ENCODE data around the gene ACTA1.

The ACTA1 gene

GRCh38 chr1:229407206-229408026 is 26.5 kb downstream of the ACTA1 start:
- Histone ChIP-seq H4K8ac (ENCODE audit: low read depth, low read length) (no peak overlapping the region), H2BK120ac (ENCODE audit: low read depth, low read length) (no peak overlapping the region), H4K91ac (ENCODE audit: low read depth, low read length, poor library complexity) (no peak overlapping the region), H3K27me3 (ENCODE audit: control insufficient read depth in 3 of 3, insufficient read depth in 3 of 3, low read depth in 1 of 3, low read length in 3 of 3) (peaks cover 9 to 40% (median 38%) of the 10 kb centered on the region in 3 experiments), H2AK5ac (ENCODE audit: low read depth, low read length) (peak overlapping the region; percentile 67), H2BK12ac (ENCODE audit: low read length) (no peak overlapping the region), H3K4ac (ENCODE audit: low read length) (no peak overlapping the region), H3K4me3 (ENCODE audit: low read length in 2 of 2) (peak overlapping the region; percentile 25 to 76), H3K18ac (ENCODE audit: low read length) (peak overlapping the region; percentile 89), H3K36me3 (replicated peaks in 1 of 2; ENCODE audit: control insufficient read depth in 2 of 2, insufficient read depth in 2 of 2, low read length in 2 of 2) (no peaks in the 10 kb centered on the region), H3K79me1 (ENCODE audit: low read depth, low read length) (no peaks in the 10 kb centered on the region), H3K27ac (replicated peaks; ENCODE audit: low read length) (no peak overlapping the region), H3K4me1 (ENCODE audit: control insufficient read depth in 2 of 2, insufficient read depth in 1 of 2, low read depth in 1 of 2, low read length in 2 of 2) (peaks cover 16 to 19% of the 10 kb centered on the region in 2 donors), H3K9ac (ENCODE audit: low read depth, low read length, poor library complexity) (peak overlapping the region; percentile 61), H2BK5ac (ENCODE audit: low read length) (peak overlapping the region; percentile 4), H3K4me2 (ENCODE audit: insufficient read depth, low read length, poor library complexity, severe bottlenecking) (peak overlapping the region; percentile 72), H2BK15ac (ENCODE audit: low read length) (peak overlapping the region; percentile 52), H3K23ac (ENCODE audit: low read depth, low read length, poor library complexity) (peak overlapping the region; percentile 78), H3K14ac (ENCODE audit: low read length) (peak overlapping the region; percentile 97), H2AFZ (ENCODE audit: low read length) (peak overlapping the region; percentile 81), H3K9me3 (replicated peaks in 1 of 2; ENCODE audit: control insufficient read depth in 2 of 2, insufficient read depth in 1 of 2, low read depth in 1 of 2, low read length in 2 of 2) (no peaks in the 10 kb centered on the region)
- no peak for DNase-seq (ENCODE audit: low spot score)
- no CpG with 5 or more reads among the region's 68 CpGs for WGBS, 2 donors (ENCODE audit: extremely low coverage in 2 of 2, insufficient read length in 2 of 2, insufficient replicate concordance in 1 of 2)

GRCh38 chr1:229406798-229407197 is 27.1 kb downstream of the ACTA1 start:
- Histone ChIP-seq H3K14ac (ENCODE audit: low read length) (no peak overlapping the region), H4K91ac (ENCODE audit: low read depth, low read length, poor library complexity) (no peak overlapping the region), H3K23ac (ENCODE audit: low read depth, low read length, poor library complexity) (no peak overlapping the region), H3K4me3 (ENCODE audit: low read length in 2 of 2) (peak overlapping the region; percentile 25 to 76), H2BK5ac (ENCODE audit: low read length) (peak overlapping the region; percentile 4), H2BK12ac (ENCODE audit: low read length) (no peak overlapping the region), H2BK15ac (ENCODE audit: low read length) (no peak overlapping the region), H3K18ac (ENCODE audit: low read length) (peak overlapping the region; percentile 89), H2BK120ac (ENCODE audit: low read depth, low read length) (no peak overlapping the region), H4K8ac (ENCODE audit: low read depth, low read length) (no peak overlapping the region), H2AFZ (ENCODE audit: low read length) (peak overlapping the region; percentile 81), H3K36me3 (replicated peaks in 1 of 2; ENCODE audit: control insufficient read depth in 2 of 2, insufficient read depth in 2 of 2, low read length in 2 of 2) (no peaks in the 10 kb centered on the region), H3K27me3 (ENCODE audit: control insufficient read depth in 3 of 3, insufficient read depth in 3 of 3, low read depth in 1 of 3, low read length in 3 of 3) (peaks cover 9 to 40% (median 39%) of the 10 kb centered on the region in 3 experiments), H3K4me2 (ENCODE audit: insufficient read depth, low read length, poor library complexity, severe bottlenecking) (peak overlapping the region; percentile 72), H3K27ac (replicated peaks; ENCODE audit: low read length) (no peak overlapping the region), H3K4ac (ENCODE audit: low read length) (no peak overlapping the region), H3K9ac (ENCODE audit: low read depth, low read length, poor library complexity) (no peak overlapping the region), H3K9me3 (replicated peaks in 1 of 2; ENCODE audit: control insufficient read depth in 2 of 2, insufficient read depth in 1 of 2, low read depth in 1 of 2, low read length in 2 of 2) (no peaks in the 10 kb centered on the region), H3K4me1 (ENCODE audit: control insufficient read depth in 2 of 2, insufficient read depth in 1 of 2, low read depth in 1 of 2, low read length in 2 of 2) (peaks cover 16 to 17% of the 10 kb centered on the region in 2 donors), H3K79me1 (ENCODE audit: low read depth, low read length) (no peaks in the 10 kb centered on the region), H2AK5ac (ENCODE audit: low read depth, low read length) (no peak overlapping the region)
- peak; percentile 59 for DNase-seq (ENCODE audit: low spot score)
- WGBS, 2 donors (ENCODE audit: extremely low coverage in 2 of 2, insufficient read length in 2 of 2, insufficient replicate concordance in 1 of 2), result no CpG with 5 or more reads among the region's 10 CpGs

GRCh38 chr1:229403573-229403972 is 30.3 kb downstream of the ACTA1 start:
- no peak overlapping the region for H4K91ac ChIP-seq (ENCODE audit: low read depth, low read length, poor library complexity)

GRCh38 chr1:229402993-229403392 is 30.9 kb downstream of the ACTA1 start:
- Histone ChIP-seq H3K14ac (ENCODE audit: low read length) (no peak overlapping the region), H3K18ac (ENCODE audit: low read length) (no peak overlapping the region), H3K9ac (ENCODE audit: low read depth, low read length, poor library complexity) (no peak overlapping the region), H2BK12ac (ENCODE audit: low read length) (no peak overlapping the region), H4K8ac (ENCODE audit: low read depth, low read length) (no peak overlapping the region), H3K27ac (replicated peaks; ENCODE audit: low read length) (no peak overlapping the region), H3K4me3 (ENCODE audit: low read length in 2 of 2) (no peak overlapping the region), H2AFZ (ENCODE audit: low read length) (no peak overlapping the region), H2BK15ac (ENCODE audit: low read length) (no peak overlapping the region), H3K4ac (ENCODE audit: low read length) (no peak overlapping the region), H3K79me1 (ENCODE audit: low read depth, low read length) (no peaks in the 10 kb centered on the region), H3K4me2 (ENCODE audit: insufficient read depth, low read length, poor library complexity, severe bottlenecking) (no peak overlapping the region), H3K4me1 (ENCODE audit: control insufficient read depth in 2 of 2, insufficient read depth in 1 of 2, low read depth in 1 of 2, low read length in 2 of 2) (peaks cover 7 to 11% of the 10 kb centered on the region in 2 donors), H2BK5ac (ENCODE audit: low read length) (no peak overlapping the region), H3K36me3 (replicated peaks in 1 of 2; ENCODE audit: control insufficient read depth in 2 of 2, insufficient read depth in 2 of 2, low read length in 2 of 2) (no peaks in the 10 kb centered on the region), H2AK5ac (ENCODE audit: low read depth, low read length) (no peak overlapping the region), H3K9me3 (replicated peaks in 1 of 2; ENCODE audit: control insufficient read depth in 2 of 2, insufficient read depth in 1 of 2, low read depth in 1 of 2, low read length in 2 of 2) (no peaks in the 10 kb centered on the region), H3K23ac (ENCODE audit: low read depth, low read length, poor library complexity) (no peak overlapping the region), H2BK120ac (ENCODE audit: low read depth, low read length) (no peak overlapping the region), H4K91ac (ENCODE audit: low read depth, low read length, poor library complexity) (no peak overlapping the region), H3K27me3 (ENCODE audit: control insufficient read depth in 3 of 3, insufficient read depth in 3 of 3, low read depth in 1 of 3, low read length in 3 of 3) (peaks cover 9 to 15% (median 12%) of the 10 kb centered on the region in 3 experiments)
- WGBS, 2 donors (ENCODE audit: extremely low coverage in 2 of 2, insufficient read length in 2 of 2, insufficient replicate concordance in 1 of 2), result no CpG with 5 or more reads among the region's 6 CpGs
- DNase-seq (ENCODE audit: low spot score), result no peak

More at GRCh38 chr1:229403573-229403972, 30.3 kb downstream of the ACTA1 start:
- Histone ChIP-seq H3K14ac (ENCODE audit: low read length) (no peak overlapping the region), H2BK120ac (ENCODE audit: low read depth, low read length) (no peak overlapping the region), H3K27me3 (ENCODE audit: control insufficient read depth in 3 of 3, insufficient read depth in 3 of 3, low read depth in 1 of 3, low read length in 3 of 3) (peaks cover 9 to 21% (median 18%) of the 10 kb centered on the region in 3 experiments), H4K8ac (ENCODE audit: low read depth, low read length) (no peak overlapping the region), H3K4ac (ENCODE audit: low read length) (no peak overlapping the region), H3K4me2 (ENCODE audit: insufficient read depth, low read length, poor library complexity, severe bottlenecking) (no peak overlapping the region), H3K18ac (ENCODE audit: low read length) (no peak overlapping the region), H3K4me3 (ENCODE audit: low read length in 2 of 2) (no peak overlapping the region), H2BK15ac (ENCODE audit: low read length) (no peak overlapping the region), H3K9me3 (replicated peaks in 1 of 2; ENCODE audit: control insufficient read depth in 2 of 2, insufficient read depth in 1 of 2, low read depth in 1 of 2, low read length in 2 of 2) (no peaks in the 10 kb centered on the region), H3K79me1 (ENCODE audit: low read depth, low read length) (no peaks in the 10 kb centered on the region), H3K9ac (ENCODE audit: low read depth, low read length, poor library complexity) (no peak overlapping the region), H2BK12ac (ENCODE audit: low read length) (no peak overlapping the region), H2AFZ (ENCODE audit: low read length) (no peak overlapping the region), H3K23ac (ENCODE audit: low read depth, low read length, poor library complexity) (no peak overlapping the region), H2BK5ac (ENCODE audit: low read length) (no peak overlapping the region), H3K27ac (replicated peaks; ENCODE audit: low read length) (no peak overlapping the region), H3K36me3 (replicated peaks in 1 of 2; ENCODE audit: control insufficient read depth in 2 of 2, insufficient read depth in 2 of 2, low read length in 2 of 2) (no peaks in the 10 kb centered on the region), H3K4me1 (ENCODE audit: control insufficient read depth in 2 of 2, insufficient read depth in 1 of 2, low read depth in 1 of 2, low read length in 2 of 2) (peaks cover 7 to 11% of the 10 kb centered on the region in 2 donors), H2AK5ac (ENCODE audit: low read depth, low read length) (no peak overlapping the region)
- WGBS, 2 donors (ENCODE audit: extremely low coverage in 2 of 2, insufficient read length in 2 of 2, insufficient replicate concordance in 1 of 2), result no CpG with 5 or more reads among the region's 8 CpGs
- no peak for DNase-seq (ENCODE audit: low spot score)
